ENCODE results near the gene CLC. TPM values are rescaled to one million over a fixed set of nuclear protein-coding genes. Genes with fewer than 3 reads are reported as not detected.
"Not testable (repeated sequence)": the region's sequence is repeated elsewhere in the genome, so short reads cannot be mapped to it uniquely, and the experiment has no call there.

CLC gene
- total RNA-seq, 2 experiments from 2014 or later: not detected

- no peaks in the 10 kb centered on the region for H3K4me1 ChIP-seq (ENCODE audit: insufficient read depth, low read length, poor library complexity, severe bottlenecking)
- no peak overlapping the region for H3K27ac ChIP-seq (ENCODE audit: low read depth, low read length, poor library complexity, severe bottlenecking)
- H3K9me2 ChIP-seq (ENCODE audit: insufficient read depth, low read length): no peaks in the 10 kb centered on the region
- no peak overlapping the region for H2AFZ ChIP-seq (ENCODE audit: low read length)
- no peaks in the 10 kb centered on the region for H4K20me1 ChIP-seq (ENCODE audit: insufficient read depth, low read length)
- POLR2A ChIA-PET: no interaction called here
- no peak overlapping the region for H3K4me3 ChIP-seq (ENCODE audit: low read depth, low read length, poor library complexity, severe bottlenecking)
- no peaks in the 10 kb centered on the region for H3K79me2 ChIP-seq (ENCODE audit: insufficient read depth, low read depth, low read length)
- no peak overlapping the region for H3K4me2 ChIP-seq (ENCODE audit: low read length)
- DNase-seq (ENCODE audit: low spot score): no peak
- BruUV-seq (replicated peaks): no TSS peak
- H3K9me3 ChIP-seq (ENCODE audit: low read length): no peaks in the 10 kb centered on the region
- no peak for TF ChIP-seq CTCF (conservative IDR thresholded peaks at IDR 0.05; ENCODE audit: low read length)
- no peak for TF ChIP-seq EZH2phosphoT487 (IDR thresholded peaks at IDR 0.05; ENCODE audit: borderline replicate concordance, low read depth, low read length)
- H3K36me3 ChIP-seq (ENCODE audit: insufficient read depth, low read length): no peaks in the 10 kb centered on the region
- CTCF ChIA-PET (ENCODE audit: unreplicated experiment): no interaction called here
- intact Hi-C loops (cut with micrococcal nuclease; ENCODE audit: unreplicated experiment): no loop called here
Observed at GRCh38 chr19:39725995-39726394, 11.8 kb downstream of the CLC start.

- H2AFZ ChIP-seq (ENCODE audit: low read length); H3K36me3 ChIP-seq (ENCODE audit: insufficient read depth, low read length); H3K9me2 ChIP-seq (ENCODE audit: insufficient read depth, low read length); H3K9me3 ChIP-seq (ENCODE audit: low read length); intact Hi-C loops (cut with micrococcal nuclease; ENCODE audit: unreplicated experiment); H3K4me1 ChIP-seq (ENCODE audit: insufficient read depth, low read length, poor library complexity, severe bottlenecking); H3K79me2 ChIP-seq (ENCODE audit: insufficient read depth, low read depth, low read length); H3K4me2 ChIP-seq (ENCODE audit: low read length); H4K20me1 ChIP-seq (ENCODE audit: insufficient read depth, low read length); BruUV-seq (replicated peaks); H3K27ac ChIP-seq (ENCODE audit: low read depth, low read length, poor library complexity, severe bottlenecking); CTCF ChIA-PET (ENCODE audit: unreplicated experiment); H3K4me3 ChIP-seq (ENCODE audit: low read depth, low read length, poor library complexity, severe bottlenecking); DNase-seq (ENCODE audit: low spot score): not testable (repeated sequence)
- POLR2A ChIA-PET: interaction anchor here (0.6 kb wide), 1 partner anchor 708 kb away, joined by 6 read pairs; no protein-coding TSS in a partner anchor
Observed at GRCh38 chr19:39720144-39720543, 17.7 kb downstream of the CLC start.

- no peak overlapping the region for H3K4me3 ChIP-seq (ENCODE audit: low read depth, low read length, poor library complexity, severe bottlenecking)
- no peaks in the 10 kb centered on the region for H3K9me2 ChIP-seq (ENCODE audit: insufficient read depth, low read length)
- CTCF ChIA-PET (ENCODE audit: unreplicated experiment): no interaction called here
Observed at GRCh38 chr19:39710333-39710890, 27.4 kb downstream of the CLC start.

More at GRCh38 chr19:39710333-39710890, 27.4 kb downstream of the CLC start:
- POLR2A ChIA-PET: no interaction called here
- Histone ChIP-seq H4K20me1 (ENCODE audit: insufficient read depth, low read length) (no peaks in the 10 kb centered on the region), H3K36me3 (ENCODE audit: insufficient read depth, low read length) (no peaks in the 10 kb centered on the region), H3K9me3 (ENCODE audit: low read length) (no peaks in the 10 kb centered on the region), H3K27ac (ENCODE audit: low read depth, low read length, poor library complexity, severe bottlenecking) (no peak overlapping the region), H3K4me2 (ENCODE audit: low read length) (no peak overlapping the region), H2AFZ (ENCODE audit: low read length) (no peak overlapping the region), H3K4me1 (ENCODE audit: insufficient read depth, low read length, poor library complexity, severe bottlenecking) (no peaks in the 10 kb centered on the region), H3K79me2 (ENCODE audit: insufficient read depth, low read depth, low read length) (no peaks in the 10 kb centered on the region)
- no peak for DNase-seq (ENCODE audit: low spot score)
- intact Hi-C loops (cut with micrococcal nuclease; ENCODE audit: unreplicated experiment): no loop called here
- TF ChIP-seq EZH2phosphoT487 (IDR thresholded peaks at IDR 0.05; ENCODE audit: borderline replicate concordance, low read depth, low read length) (no peak), CTCF (conservative IDR thresholded peaks at IDR 0.05; ENCODE audit: low read length) (no peak)
- BruUV-seq (replicated peaks): no TSS peak

Data from OCI-LY7 (cell line).